IMR-90 (cell line): Measurements from ENCODE around the gene MXD4. TPM values are rescaled to one million over a fixed set of nuclear protein-coding genes. Genes with fewer than 3 reads are reported as not detected.

ENCODE experiments used
- ATAC-seq: fragments of 200-7000 bp; cut with Tn5 transposase; 2 replicates; pipeline ENCODE4 v1.9.1; 2020; ENCODE audit warnings: low read depth, mild to moderate bottlenecking, moderate library complexity
- BruUV-seq: library from RNA; stranded (reverse); fragments of 400-500 nt; replicated peaks from 2 replicates; lab custom pipeline; 2021; lab: Mats Ljungman, UMichigan
- CTCF ChIA-PET: fragments of 300-600 bp; formaldehyde crosslinking; extraction: SDS; loops from one replicate; lab custom pipeline; 2021; ENCODE audit warnings: antibody characterized with exemption; lab: Yijun Ruan, JAX
- POLR2A ChIA-PET: fragments of 300-600 bp; sonication (Branson Sonifier 250); formaldehyde crosslinking; loops from one replicate; lab custom pipeline; 2022; ENCODE audit warnings: antibody characterized with exemption; ENCODE audit not compliant: unreplicated experiment; lab: Charles Lee
- DNase-seq: peaks from one replicate; pipeline ENCODE4 v3.0.0; 2013
- H2AFZ ChIP-seq: replicated peaks from 2 replicates; pipeline ENCODE3; 2013; ENCODE audit warnings: low read length, mild to moderate bottlenecking; ENCODE audit not compliant: poor library complexity
- H2AK5ac ChIP-seq: 2 replicates; pipeline ENCODE4 v1.6.1; 2013; ENCODE audit warnings: low read depth, low read length, inconsistent platforms
- H2AK9ac ChIP-seq: replicated peaks from 2 replicates; pipeline ENCODE3; 2013; ENCODE audit warnings: mild to moderate bottlenecking, low read depth, low read length, moderate library complexity; ENCODE audit not compliant: poor library complexity
- H2BK120ac ChIP-seq: 2 replicates; pipeline ENCODE4 v1.6.1; 2013; ENCODE audit warnings: low read depth, low read length, inconsistent platforms
- H2BK15ac ChIP-seq: 3 replicates; pipeline ENCODE4 v1.6.1; 2013; ENCODE audit warnings: low read depth, low read length, inconsistent platforms
- H2BK20ac ChIP-seq: 2 replicates; pipeline ENCODE4 v1.6.1; 2013; ENCODE audit warnings: low read depth, mild to moderate bottlenecking, inconsistent platforms, low read length, moderate library complexity
- H2BK5ac ChIP-seq: 2 replicates; pipeline ENCODE4 v1.6.1; 2013; ENCODE audit warnings: mild to moderate bottlenecking, low read depth, low read length, inconsistent platforms; ENCODE audit not compliant: poor library complexity, severe bottlenecking
- H3K14ac ChIP-seq: replicated peaks from 2 replicates; pipeline ENCODE4 v1.6.1; 2013; ENCODE audit warnings: low read depth, low read length, inconsistent platforms
- H3K18ac ChIP-seq: 2 replicates; pipeline ENCODE4 v1.6.1; 2013; ENCODE audit warnings: low read depth, low read length, control low read depth
- H3K23ac ChIP-seq: 2 replicates; pipeline ENCODE4 v1.6.1; 2013; ENCODE audit warnings: low read depth, low read length, inconsistent platforms
- H3K27ac ChIP-seq: 2 replicates; pipeline ENCODE4 v1.5.1; 2013; ENCODE audit warnings: mild to moderate bottlenecking, control low read depth, low read length; ENCODE audit not compliant: insufficient read depth
- H3K27me3 ChIP-seq: 2 replicates; pipeline ENCODE4 v1.6.1; 2013; ENCODE audit warnings: low read length; ENCODE audit not compliant: control insufficient read depth, insufficient read depth
- H3K36me3 ChIP-seq: 2 replicates; pipeline ENCODE4 v1.6.1; 2013; ENCODE audit warnings: low read length, mixed read lengths; ENCODE audit not compliant: control insufficient read depth, insufficient read depth
- H3K4ac ChIP-seq: 2 replicates; pipeline ENCODE4 v1.6.1; 2013; ENCODE audit warnings: low read depth, low read length, inconsistent platforms
- H3K4me1 ChIP-seq: 2 replicates; pipeline ENCODE4 v1.6.1; 2013; ENCODE audit warnings: low read length, mixed read lengths; ENCODE audit not compliant: control insufficient read depth, insufficient read depth
- H3K4me2 ChIP-seq: 2 replicates; pipeline ENCODE4 v1.6.1; 2013; ENCODE audit warnings: low read depth, mild to moderate bottlenecking, control low read depth, low read length, moderate library complexity
- H3K4me3 ChIP-seq: 2 replicates; pipeline ENCODE4 v1.5.1; 2013; ENCODE audit warnings: low read depth, mild to moderate bottlenecking, control low read depth, low read length, moderate library complexity; ENCODE audit not compliant: insufficient read depth
- H3K56ac ChIP-seq: 2 replicates; pipeline ENCODE4 v1.6.1; 2013; ENCODE audit warnings: low read length, inconsistent platforms; ENCODE audit not compliant: insufficient read depth; ENCODE audit errors: extremely low read depth
- H3K79me1 ChIP-seq, 2 experiments: 2 replicates each; pipeline ENCODE4 v1.6.1; 2013; ENCODE audit warnings: low read length in 2 of 2, inconsistent platforms in 1 of 2, low read depth in 1 of 2
- H3K9ac ChIP-seq: 2 replicates; pipeline ENCODE4 v1.6.1; 2013; ENCODE audit warnings: low read depth, low read length, control low read depth
- H3K9me1 ChIP-seq: 2 replicates; pipeline ENCODE4 v1.6.1; 2013; ENCODE audit warnings: low read length, inconsistent platforms; ENCODE audit not compliant: insufficient read depth
- H3K9me3 ChIP-seq: 2 replicates; pipeline ENCODE4 v1.6.1; 2013; ENCODE audit warnings: low read length; ENCODE audit not compliant: control insufficient read depth, insufficient read depth
- H4K20me1 ChIP-seq: 2 replicates; pipeline ENCODE4 v1.6.1; 2013; ENCODE audit warnings: low read length, inconsistent platforms; ENCODE audit not compliant: insufficient read depth
- H4K5ac ChIP-seq: 2 replicates; pipeline ENCODE4 v1.6.1; 2013; ENCODE audit warnings: mild to moderate bottlenecking, low read depth, low read length, control low read depth
- H4K8ac ChIP-seq, 2 experiments: 2 replicates each; pipeline ENCODE4 v1.6.1; 2013; ENCODE audit warnings: low read depth in 2 of 2, low read length in 2 of 2, control low read depth in 1 of 2, inconsistent platforms in 1 of 2
- H4K91ac ChIP-seq: 2 replicates; pipeline ENCODE4 v1.6.1; 2013; ENCODE audit warnings: low read depth, low read length, inconsistent platforms; ENCODE audit not compliant: insufficient read depth
- BHLHE40 ChIP-seq: fragments of 150-350 bp; IDR thresholded peaks from 2 replicates; pipeline ENCODE4 v1.6.1; 2016; ENCODE audit warnings: mild to moderate bottlenecking, low read depth, low read length
- CEBPB ChIP-seq: IDR thresholded peaks from 2 replicates; pipeline ENCODE4 v1.6.1; 2012; ENCODE audit warnings: low read depth, low read length, improper control_type of control experiment
- CHD1 ChIP-seq: IDR thresholded peaks from 2 replicates; pipeline ENCODE4 v1.6.1; 2012; ENCODE audit warnings: low read depth, low read length, improper control_type of control experiment
- CTCF ChIP-seq: conservative IDR thresholded peaks from 2 replicates; pipeline ENCODE4 v1.5.1; 2012; ENCODE audit warnings: mild to moderate bottlenecking, low read depth, low read length, improper control_type of control experiment
- FOS ChIP-seq: fragments of 150-350 bp; IDR thresholded peaks from 2 replicates; pipeline ENCODE4 v1.6.1; 2016; ENCODE audit warnings: low read depth, low read length
- MAFK ChIP-seq: IDR thresholded peaks from 2 replicates; pipeline ENCODE4 v1.6.1; 2012; ENCODE audit warnings: low read depth, low read length, improper control_type of control experiment
- MAZ ChIP-seq: IDR thresholded peaks from 2 replicates; pipeline ENCODE4 v1.6.1; 2012; ENCODE audit warnings: low read depth, mild to moderate bottlenecking, low read length, improper control_type of control experiment, moderate library complexity, borderline replicate concordance
- MXI1 ChIP-seq: IDR thresholded peaks from 2 replicates; pipeline ENCODE4 v1.6.1; 2012; ENCODE audit warnings: low read depth, mild to moderate bottlenecking, low read length, moderate library complexity, borderline replicate concordance
- NFE2L2 ChIP-seq: fragments of 150-350 bp; IDR thresholded peaks from 2 replicates; pipeline ENCODE4 v1.6.1; 2016; ENCODE audit warnings: low read depth, mild to moderate bottlenecking, low read length
- POLR2A ChIP-seq: IDR thresholded peaks from 2 replicates; pipeline ENCODE4 v1.6.1; 2012; ENCODE audit warnings: mild to moderate bottlenecking, low read depth, low read length
- RAD21 ChIP-seq: IDR thresholded peaks from 2 replicates; pipeline ENCODE4 v1.6.1; 2012; ENCODE audit warnings: low read length, improper control_type of control experiment
- RCOR1 ChIP-seq: IDR thresholded peaks from 2 replicates; pipeline ENCODE4 v1.6.1; 2012; ENCODE audit warnings: mild to moderate bottlenecking, low read length, improper control_type of control experiment; ENCODE audit not compliant: insufficient replicate concordance
- SMC3 ChIP-seq: fragments of 150-350 bp; IDR thresholded peaks from 2 replicates; pipeline ENCODE4 v1.6.1; 2016; ENCODE audit warnings: low read depth, mild to moderate bottlenecking, antibody characterized with exemption, low read length, moderate library complexity
- WGBS, 2 experiments: methylation state at CpG; one replicate each; pipeline versions ENCODE4 v1.1.5 to v1.1.7; 2013; ENCODE audit warnings: missing lambda C conversion rate in 2 of 2; ENCODE audit not compliant: insufficient read length in 1 of 2; ENCODE audit errors: extremely low coverage in 2 of 2; 5-methylcytosine and 5-hydroxymethylcytosine counted together
- dilution Hi-C: fragments of 300-500 bp; cut with HindIII; formaldehyde crosslinking; loops from one replicate; pipeline ENCODE4 v1.14.3; 2018; ENCODE audit warnings: low sequenced_read_pairs; ENCODE audit not compliant: unreplicated experiment
- in situ Hi-C: fragments of 300-500 bp; cut with MboI; formaldehyde crosslinking; loops from 3 replicates; pipeline ENCODE4 v1.14.3; 2019; ENCODE audit warnings: low sequenced_read_pairs, inconsistent platforms, mixed read lengths
- intact Hi-C: fragments of 100-400 bp; cut with micrococcal nuclease; formaldehyde crosslinking; loops from 2 replicates; pipeline ENCODE4 v1.10.0; 2022
- polyA plus RNA-seq, 3 experiments: library from polyadenylated mRNA; depleted of rRNA; stranded (reverse); fragments of >200 nt; gene quantifications; 2 replicates each; pipeline ENCODE4 v1.2.3, GENCODE V29; 2012; ENCODE audit warnings: low replicate concordance in 1 of 3
- total RNA-seq: library from RNA; depleted of rRNA; stranded (reverse); fragments of >200 nt; gene quantifications from 2 replicates; pipeline ENCODE4 v1.2.3, GENCODE V29; 2012
- TF ChIP-seq, protein P1 (sequence below): fragments of 150-350 bp; IDR thresholded peaks from 2 replicates; pipeline ENCODE4 v1.6.1; 2017; ENCODE audit warnings: mild to moderate bottlenecking, antibody characterized with exemption, low read length, low read depth
- TF ChIP-seq, protein P2 (sequence below): fragments of 150-350 bp; IDR thresholded peaks from 2 replicates; pipeline ENCODE4 v1.6.1; 2016; ENCODE audit warnings: low read depth, mild to moderate bottlenecking, low read length, moderate library complexity, borderline replicate concordance

The MXD4 gene
- total and polyA plus RNA-seq, 2 of the 4 experiments (the other 2 are of a cell fraction) = 22.8 to 54.4 TPM

GRCh38 chr4:2254665-2255500 is 7.0 kb downstream of the MXD4 start:
- Histone ChIP-seq H3K56ac (no peak overlapping the region), H3K27ac (no peak overlapping the region), H3K14ac (no peak overlapping the region), H3K9me1 (0 out of 2 replicates have a peak, but pooled peaks cover 3% of the 10 kb centered on the region), H4K8ac (no peak overlapping the region), H2BK5ac (no peak overlapping the region), H4K91ac (no peak overlapping the region), H3K27me3 (no peaks in the 10 kb centered on the region), H2AK9ac (no peak overlapping the region), H3K23ac (no peak overlapping the region), H2BK20ac (no peak overlapping the region), H3K36me3 (peaks cover 71% of the 10 kb centered on the region), H3K18ac (no peak overlapping the region), H3K4me3 (no peak overlapping the region), H3K9me3 (no peaks in the 10 kb centered on the region), H4K5ac (no peak overlapping the region), H2AK5ac (no peak overlapping the region), H2BK15ac (no peak overlapping the region), H2BK120ac (no peak overlapping the region), H3K79me1 (peaks cover 24 to 59% of the 10 kb centered on the region in 2 experiments), H4K20me1 (peaks cover 76% of the 10 kb centered on the region), H2AFZ (no peak overlapping the region), H3K4ac (no peak overlapping the region), H3K9ac (no peak overlapping the region), H3K4me1 (peaks cover 2% of the 10 kb centered on the region; the same call in 1 of the 2 replicates), H3K4me2 (no peak overlapping the region)
- dilution Hi-C loops = no loop called here
- intact Hi-C loops = no loop called here
- in situ Hi-C loops = no loop called here
- no peak for DNase-seq
- WGBS, 2 experiments = 86% methylated on average over 9 of the region's 32 CpGs; no CpG with 5 or more reads in 1 of the 2 experiments
- POLR2A ChIA-PET = interaction anchor here (0.7 kb wide), 1 partner anchor 621 kb away, joined by 3 read pairs; no protein-coding TSS in a partner anchor
- CTCF ChIA-PET = no interaction called here
- ATAC-seq = no peak
- BruUV-seq = no TSS peak
- TF ChIP-seq CHD1 (no peak), MAFK (no peak), FOS (no peak), RCOR1 (no peak), MXI1 (no peak), CTCF (no peak), SMC3 (no peak), NFE2L2 (no peak), RAD21 (no peak), MAZ (no peak), BHLHE40 (no peak), POLR2A (no peak), CEBPB (no peak)
- TF ChIP-seq, protein P1, sequence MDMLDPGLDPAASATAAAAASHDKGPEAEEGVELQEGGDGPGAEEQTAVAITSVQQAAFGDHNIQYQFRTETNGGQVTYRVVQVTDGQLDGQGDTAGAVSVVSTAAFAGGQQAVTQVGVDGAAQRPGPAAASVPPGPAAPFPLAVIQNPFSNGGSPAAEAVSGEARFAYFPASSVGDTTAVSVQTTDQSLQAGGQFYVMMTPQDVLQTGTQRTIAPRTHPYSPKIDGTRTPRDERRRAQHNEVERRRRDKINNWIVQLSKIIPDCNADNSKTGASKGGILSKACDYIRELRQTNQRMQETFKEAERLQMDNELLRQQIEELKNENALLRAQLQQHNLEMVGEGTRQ = no peak
- TF ChIP-seq, protein P2, sequence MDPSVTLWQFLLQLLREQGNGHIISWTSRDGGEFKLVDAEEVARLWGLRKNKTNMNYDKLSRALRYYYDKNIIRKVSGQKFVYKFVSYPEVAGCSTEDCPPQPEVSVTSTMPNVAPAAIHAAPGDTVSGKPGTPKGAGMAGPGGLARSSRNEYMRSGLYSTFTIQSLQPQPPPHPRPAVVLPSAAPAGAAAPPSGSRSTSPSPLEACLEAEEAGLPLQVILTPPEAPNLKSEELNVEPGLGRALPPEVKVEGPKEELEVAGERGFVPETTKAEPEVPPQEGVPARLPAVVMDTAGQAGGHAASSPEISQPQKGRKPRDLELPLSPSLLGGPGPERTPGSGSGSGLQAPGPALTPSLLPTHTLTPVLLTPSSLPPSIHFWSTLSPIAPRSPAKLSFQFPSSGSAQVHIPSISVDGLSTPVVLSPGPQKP = no peak
